Calu3 (cell line): ENCODE results near the gene BSCL2. TPM values are rescaled to one million over a fixed set of nuclear protein-coding genes. Genes with fewer than 3 reads are reported as not detected.

ENCODE experiments used
- BruUV-seq: library from RNA; stranded (reverse); fragments of 400-500 nt; replicated peaks from 2 replicates; lab custom pipeline; 2021; lab: Mats Ljungman, UMichigan
- CTCF ChIA-PET: fragments of 300-600 bp; sonication (Branson Sonifier 250); formaldehyde crosslinking; loops from one replicate; lab custom pipeline; 2022; ENCODE audit warnings: antibody characterized with exemption; lab: Charles Lee
- DNase-seq: peaks from one replicate; pipeline ENCODE4 v3.0.0; 2022
- H3K27ac Mint-ChIP-seq: one replicate; pipeline ENCODE4 v1.8.0; 2022; ENCODE audit warnings: mixed read lengths; ENCODE audit not compliant: unreplicated experiment
- H3K27me3 Mint-ChIP-seq: one replicate; pipeline ENCODE4 v1.8.0; 2022; ENCODE audit warnings: mixed read lengths; ENCODE audit not compliant: unreplicated experiment
- H3K36me3 Mint-ChIP-seq: one replicate; pipeline ENCODE4 v1.8.0; 2022; ENCODE audit warnings: mild to moderate bottlenecking, moderate library complexity, mixed read lengths; ENCODE audit not compliant: insufficient read depth, unreplicated experiment
- H3K4me1 Mint-ChIP-seq: one replicate; pipeline ENCODE4 v1.8.0; 2022; ENCODE audit warnings: mild to moderate bottlenecking, low read depth, mixed read lengths; ENCODE audit not compliant: unreplicated experiment
- H3K4me3 Mint-ChIP-seq: one replicate; pipeline ENCODE4 v1.8.0; 2022; ENCODE audit warnings: mild to moderate bottlenecking, low read depth, moderate library complexity, mixed read lengths; ENCODE audit not compliant: unreplicated experiment
- H3K9me3 Mint-ChIP-seq: one replicate; pipeline ENCODE4 v1.8.0; 2022; ENCODE audit warnings: low read depth, mixed read lengths; ENCODE audit not compliant: unreplicated experiment
- CTCF ChIP-seq: fragments of 200-600 bp; IDR thresholded peaks from one replicate; pipeline ENCODE4 v1.8.0; 2022; ENCODE audit warnings: antibody characterized with exemption; ENCODE audit not compliant: unreplicated experiment
- intact Hi-C: fragments of 100-400 bp; cut with micrococcal nuclease; formaldehyde crosslinking; loops from one replicate; pipeline ENCODE4 v1.10.0; 2022; ENCODE audit not compliant: unreplicated experiment
- total RNA-seq: library from RNA; stranded (reverse); gene quantifications from 2 replicates; pipeline ENCODE4 v1.2.3, GENCODE V29; 2022

Gene BSCL2
- total RNA-seq, 1 experiment from 2014 or later, result 71.5 TPM

- intact Hi-C loops, result no loop called here
- CTCF ChIA-PET, result interaction anchor here (0.6 to 1.8 kb wide), 6 partner anchors 10 to 83 kb away, joined by 3 to 8 read pairs (median 4); partner anchors contain the start of genes MTA2, TTC9C and ZBTB3
- TF ChIP-seq CTCF, result no peak
Observed at GRCh38 chr11:62671236-62671607, 36.0 kb downstream of the BSCL2 start.

DNA sequence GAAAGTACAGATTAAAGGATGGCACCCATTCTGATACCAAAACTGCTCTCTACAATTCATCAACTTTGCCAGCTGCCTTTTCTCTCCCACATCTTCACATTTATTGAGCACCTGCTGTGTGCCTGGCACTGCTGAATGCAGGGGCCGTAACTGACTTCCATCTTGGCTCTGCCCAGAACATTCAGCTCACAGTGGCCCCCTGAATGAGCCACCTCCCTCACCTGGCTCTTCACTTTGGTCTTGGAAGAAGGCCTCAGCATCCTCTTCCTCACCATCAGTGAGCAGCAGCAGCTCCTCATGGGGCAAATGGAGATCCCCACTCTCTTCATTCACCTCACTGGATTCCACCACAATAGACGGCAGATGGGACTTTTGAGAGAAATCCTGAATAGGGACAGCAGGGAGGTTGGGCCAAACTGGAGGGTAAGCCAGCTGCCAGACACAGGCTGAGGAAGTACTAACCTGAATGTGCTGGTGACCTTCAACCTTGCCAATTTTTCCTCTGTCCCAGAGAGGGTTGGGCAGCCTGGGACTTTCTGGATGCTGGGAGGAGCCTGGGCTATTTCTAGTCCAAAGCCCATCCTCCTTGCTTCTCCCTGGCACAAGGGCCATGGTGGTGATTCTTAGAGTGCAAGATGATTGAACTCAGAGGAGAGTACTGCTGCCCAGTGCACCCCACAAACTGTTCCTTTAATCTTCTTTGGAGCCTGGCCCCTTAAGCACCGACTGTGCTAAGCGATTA lies 37.6 kb downstream of the BSCL2 start:
- Mint-ChIP-seq H3K4me1 (peaks cover 9% of the 10 kb centered on the region), H3K27me3 (no peaks in the 10 kb centered on the region), H3K36me3 (peaks cover 90% of the 10 kb centered on the region), H3K27ac (no peak overlapping the region), H3K9me3 (no peaks in the 10 kb centered on the region), H3K4me3 (no peak overlapping the region)
- TF ChIP-seq CTCF, result no peak
- intact Hi-C loops, result no loop called here
- CTCF ChIA-PET, result interaction anchor here (0.7 kb wide), 1 partner anchor 58 kb away, joined by 4 read pairs; the partner anchor contains the start of gene HNRNPUL2
- no TSS peak for BruUV-seq
- no peak for DNase-seq

More at GRCh38 chr11:62671236-62671607, 36.0 kb downstream of the BSCL2 start:
- Mint-ChIP-seq H3K9me3 (no peaks in the 10 kb centered on the region), H3K36me3 (peaks cover 89% of the 10 kb centered on the region), H3K27me3 (no peaks in the 10 kb centered on the region), H3K4me1 (peaks cover 9% of the 10 kb centered on the region), H3K4me3 (peak overlapping the region; percentile 99), H3K27ac (peak overlapping the region; percentile 98)
- peak; percentile 24 for DNase-seq
- no TSS peak for BruUV-seq

GRCh38 chr11:62667460-62667859 lies 39.8 kb downstream of the BSCL2 start:
- intact Hi-C loops, result no loop called here
- Mint-ChIP-seq H3K27me3 (no peaks in the 10 kb centered on the region), H3K36me3 (peaks cover 90% of the 10 kb centered on the region), H3K27ac (no peak overlapping the region), H3K4me1 (peaks cover 9% of the 10 kb centered on the region), H3K9me3 (no peaks in the 10 kb centered on the region), H3K4me3 (no peak overlapping the region)
- no peak for TF ChIP-seq CTCF
- BruUV-seq, result no TSS peak
- no peak for DNase-seq
- CTCF ChIA-PET, result interaction anchor here (0.5 to 0.6 kb wide), 3 partner anchors 37 to 162 kb away, joined by 3 to 5 read pairs (median 3); no protein-coding TSS in a partner anchor

- TF ChIP-seq CTCF, result no peak
- Mint-ChIP-seq H3K9me3 (no peaks in the 10 kb centered on the region), H3K4me1 (peaks cover 9% of the 10 kb centered on the region), H3K27ac (peak overlapping the region; percentile 66), H3K36me3 (peaks cover 79% of the 10 kb centered on the region), H3K27me3 (no peaks in the 10 kb centered on the region), H3K4me3 (peak overlapping the region; percentile 91)
- intact Hi-C loops, result no loop called here
- CTCF ChIA-PET, result interaction anchor here (0.6 kb wide), 1 partner anchor 82 kb away, joined by 7 read pairs; no protein-coding TSS in a partner anchor
- no peak for DNase-seq
- BruUV-seq, result no TSS peak
Observed at GRCh38 chr11:62666259-62666926, 40.8 kb downstream of the BSCL2 start.
